Neural cell (in vitro differentiated cells): Measurements from ENCODE around the gene FUT8.

ENCODE experiments used
- CTCF ChIP-seq: fragments of 450-650 bp; IDR thresholded peaks from 2 replicates; pipeline ENCODE4 v1.5.1; 2014; ENCODE audit warnings: antibody characterized with exemption, mild to moderate bottlenecking, moderate library complexity; ENCODE audit not compliant: poor library complexity, severe bottlenecking
- EP300 ChIP-seq: fragments of 450-650 bp; conservative IDR thresholded peaks from 2 replicates; pipeline ENCODE4 v1.6.1; 2014; ENCODE audit warnings: antibody characterized with exemption, mild to moderate bottlenecking, moderate library complexity; ENCODE audit not compliant: poor library complexity, severe bottlenecking

- no peak for TF ChIP-seq CTCF
- TF ChIP-seq EP300: no peak
Observed at GRCh38 chr14:65656554-65656953, 244.0 kb downstream of the FUT8 start.
